GM12892 (cell line): ENCODE results near the gene HSPB3.

Experiments used
- POLR2A ChIP-seq: IDR thresholded peaks from 2 replicates; pipeline ENCODE4 v1.6.1; 2011; ENCODE audit warnings: low read depth, low read length, control low read depth
- POLR2AphosphoS5 ChIP-seq: IDR thresholded peaks from 2 replicates; pipeline ENCODE4 v1.6.1; 2011; ENCODE audit warnings: low read depth, low read length, control low read depth

DNA sequence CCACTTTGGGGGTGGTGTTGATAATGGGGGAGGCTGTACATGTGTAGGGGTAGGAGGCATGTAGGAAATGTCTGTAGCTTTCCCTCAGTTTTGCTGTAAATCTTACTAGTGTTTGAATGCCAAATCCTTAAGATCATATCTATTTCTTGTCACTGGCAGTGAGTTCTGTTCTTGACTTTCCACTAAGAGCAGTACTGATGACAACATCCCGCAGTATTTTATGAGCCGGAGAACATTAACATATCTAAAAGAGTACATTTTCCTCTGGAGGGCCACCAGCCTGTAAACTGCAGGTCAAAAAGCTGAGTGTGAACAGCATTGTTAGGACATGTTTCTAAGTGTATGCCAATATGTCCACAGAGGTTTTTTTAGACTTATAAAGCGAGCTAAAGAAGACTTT, 2.5 kb upstream of the HSPB3 start:
- TF ChIP-seq POLR2A (no peak), POLR2AphosphoS5 (no peak)
